ENCODE results near the gene CBLC. TPM values are rescaled to one million over a fixed set of nuclear protein-coding genes. Genes with fewer than 3 reads are reported as not detected.

CBLC gene
- total RNA-seq, 8 experiments from 2014 or later = not detected

DNA sequence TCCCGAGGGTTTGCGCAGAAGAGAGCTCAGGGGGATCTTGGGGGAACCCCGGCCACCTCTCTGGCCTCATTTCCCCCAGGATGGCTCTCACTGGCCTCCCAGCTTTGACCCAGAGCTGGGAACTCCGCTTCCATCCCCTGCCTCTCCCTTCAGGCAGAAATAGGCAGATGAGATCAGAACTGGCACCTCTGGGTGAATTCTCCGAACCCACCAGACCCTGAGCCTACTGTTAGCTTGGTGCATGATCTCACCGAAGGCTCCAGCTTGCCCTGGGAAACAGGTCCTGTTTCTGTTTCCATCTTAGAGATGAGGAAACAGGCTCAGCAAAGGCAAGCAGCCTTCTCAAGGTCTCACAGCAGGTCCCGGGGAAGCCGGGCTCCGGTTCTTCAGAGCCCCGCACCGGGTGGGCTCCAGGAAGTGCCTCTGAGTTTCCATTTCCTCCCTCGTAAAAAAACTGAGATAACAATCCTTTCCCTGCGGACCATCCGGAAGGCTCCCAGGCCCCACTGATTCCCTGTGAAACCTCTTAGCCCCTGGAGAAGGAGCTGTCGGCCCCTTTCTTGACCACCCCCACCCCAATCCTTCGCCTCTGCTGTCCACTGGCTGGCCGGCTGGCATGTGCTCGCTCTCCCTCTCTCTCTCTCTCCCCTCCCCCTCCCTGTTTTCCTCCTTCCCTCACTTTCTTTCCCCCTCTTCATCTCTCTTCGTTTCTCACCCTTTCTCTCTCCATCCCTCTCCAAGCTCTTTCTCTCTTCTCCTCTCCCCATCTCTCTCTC is 70.5 kb downstream of the CBLC start:
- Histone ChIP-seq H3K4me1 (replicated peaks in 1 of 2) (peaks cover 12 to 22% of the 10 kb centered on the region in 2 donors), H3K4me3 (peak overlapping the region; percentile 92 to 99 (median 97)), H3K27ac (peak overlapping the region; percentile 50 to 91)
- peak in 4 of 8 experiments; percentile 0 to 2 (median 0) for ATAC-seq (replicated peaks in 6 of 8)
- 0 to 20% (median 5%) methylated on average over 1 to 6 of the region's 19 CpGs; no CpG with 5 or more reads in 6 of the 10 experiments for WGBS, 10 experiments
- in situ Hi-C loops (cut with MboI; ENCODE audit: low pct_unique_long_range_greater_than_20kb in 2 of 9, low sequenced_read_pairs in 9 of 9, unreplicated experiment in 9 of 9) = loop anchor here in 1 of 9 experiments (10.0 to 25.0 kb wide), 2 partner anchors 53 to 286 kb away; no protein-coding TSS in a partner anchor

DNA sequence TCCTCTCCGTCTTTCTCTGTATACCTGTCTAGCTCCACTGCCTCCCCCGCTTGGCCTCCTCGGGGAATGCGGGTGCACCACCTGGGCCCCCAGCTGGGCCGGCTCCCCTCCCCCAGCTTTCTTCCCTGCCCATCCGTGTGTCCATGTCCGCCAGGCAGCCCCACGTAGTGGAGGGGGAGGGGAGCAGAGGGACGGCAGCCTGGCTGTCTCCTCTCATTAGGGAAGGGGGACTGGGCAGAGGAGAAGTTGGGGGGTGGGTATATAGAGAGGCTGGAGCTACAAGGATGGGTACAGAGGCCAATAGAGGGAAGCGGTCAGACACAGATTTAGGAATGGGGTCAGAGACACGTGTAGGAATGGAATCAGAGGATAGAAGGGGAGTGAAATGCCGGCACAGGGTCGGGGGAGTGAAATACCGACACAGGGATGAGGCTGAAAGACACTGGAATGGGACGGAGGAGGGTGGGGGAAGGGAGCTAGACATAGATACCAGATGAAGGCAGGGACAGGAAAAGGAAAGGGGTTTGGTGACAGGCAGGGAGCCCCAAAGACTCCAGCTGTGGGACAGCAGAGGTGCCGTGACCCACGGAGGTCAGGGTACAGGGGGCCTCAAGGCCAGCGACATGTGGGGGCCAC is 71.2 kb downstream of the CBLC start:
- Histone ChIP-seq H3K4me3 (peak overlapping the region; percentile 92 to 99 (median 97)), H3K27ac (peak overlapping the region; percentile 50 to 91), H3K4me1 (replicated peaks in 1 of 2) (peaks cover 12 to 22% of the 10 kb centered on the region in 2 donors)
- in situ Hi-C loops (cut with MboI; ENCODE audit: low pct_unique_long_range_greater_than_20kb in 2 of 9, low sequenced_read_pairs in 9 of 9, unreplicated experiment in 9 of 9) = loop anchor here in 1 of 9 experiments (10.0 to 25.0 kb wide), 2 partner anchors 54 to 287 kb away; no protein-coding TSS in a partner anchor
- 0 to 53% methylated on average over 2 to 3 of the region's 18 CpGs; no CpG with 5 or more reads in 8 of the 10 experiments for WGBS, 10 experiments
- peak in 4 of 8 experiments; percentile 2 to 11 (median 8) for ATAC-seq (replicated peaks in 6 of 8)

Other genes with a start within 250 kb of the CBLC start
- under 1 TPM in 1 of 8 experiments, not detected in 7; 0.08 TPM for gene CEACAM20, start 248.2 kb upstream of the CBLC start, total RNA-seq
- gene IGSF23, start 164.3 kb upstream of the CBLC start, total RNA-seq = 1 to 10 TPM in 1 of 8 experiments, under 1 TPM in 1, not detected in 6; 0.72 to 2.2 TPM
- 10 to 100 TPM in 7 of 8 experiments, 1 to 10 TPM in 1; 9.7 to 62.3 (median 32.0) TPM for gene PVR, start 134.0 kb upstream of the CBLC start, total RNA-seq
- gene CEACAM19, start 106.4 kb upstream of the CBLC start, total RNA-seq = 1 to 10 TPM in 7 of 8 experiments, under 1 TPM in 1; 0.96 to 6.2 (median 2.2) TPM
- under 1 TPM in 1 of 8 experiments, not detected in 7; 0.19 TPM for gene CEACAM16, start 78.7 kb upstream of the CBLC start, total RNA-seq
- 10 to 100 TPM in 3 of 8 experiments, 1 to 10 TPM in 5; 1.2 to 26.8 (median 3.6) TPM for gene BCL3, start 29.2 kb upstream of the CBLC start, total RNA-seq
- 10 to 100 TPM in 1 of 8 experiments, 1 to 10 TPM in 7; 1.7 to 10.6 (median 6.1) TPM for gene BCAM, start 31.2 kb downstream of the CBLC start, total RNA-seq
- 10 to 100 TPM; 35.7 to 99.7 (median 49.5) TPM for gene NECTIN2, start 68.4 kb downstream of the CBLC start, total RNA-seq
- gene TOMM40, start 113.4 kb downstream of the CBLC start, total RNA-seq = 100 to 1,000 TPM in 1 of 8 experiments, 10 to 100 TPM in 7; 30.9 to 141 (median 58.9) TPM
- 100 to 1,000 TPM in 2 of 8 experiments, 10 to 100 TPM in 3, 1 to 10 TPM in 3; 4.6 to 248 (median 30.2) TPM for gene APOE, start 127.9 kb downstream of the CBLC start, total RNA-seq
- 10 to 100 TPM in 4 of 8 experiments, 1 to 10 TPM in 4; 1.1 to 77.6 (median 9.3) TPM for gene APOC1, start 136.7 kb downstream of the CBLC start, total RNA-seq
- gene APOC4, start 164.3 kb downstream of the CBLC start, total RNA-seq = not detected
- 1 to 10 TPM in 1 of 8 experiments, under 1 TPM in 2, not detected in 5; 0.49 to 1.0 (median 0.56) TPM for gene APOC2, start 168.2 kb downstream of the CBLC start, total RNA-seq
- 10 to 100 TPM; 37.2 to 81.3 (median 59.5) TPM for gene CLPTM1, start 177.5 kb downstream of the CBLC start, total RNA-seq
- gene RELB, start 223.6 kb downstream of the CBLC start, total RNA-seq = 10 to 100 TPM in 2 of 8 experiments, 1 to 10 TPM in 6; 1.7 to 15.4 (median 5.4) TPM